GM18517 (cell line): ENCODE measurements around the gene ETHE1.

Experiments used
- ATAC-seq: cut with Tn5 transposase; IDR thresholded peaks from one replicate; pipeline ENCODE4 v1.9.1; 2021; ENCODE audit warnings: mild to moderate bottlenecking, moderate library complexity; ENCODE audit not compliant: unreplicated experiment

ETHE1 gene

DNA sequence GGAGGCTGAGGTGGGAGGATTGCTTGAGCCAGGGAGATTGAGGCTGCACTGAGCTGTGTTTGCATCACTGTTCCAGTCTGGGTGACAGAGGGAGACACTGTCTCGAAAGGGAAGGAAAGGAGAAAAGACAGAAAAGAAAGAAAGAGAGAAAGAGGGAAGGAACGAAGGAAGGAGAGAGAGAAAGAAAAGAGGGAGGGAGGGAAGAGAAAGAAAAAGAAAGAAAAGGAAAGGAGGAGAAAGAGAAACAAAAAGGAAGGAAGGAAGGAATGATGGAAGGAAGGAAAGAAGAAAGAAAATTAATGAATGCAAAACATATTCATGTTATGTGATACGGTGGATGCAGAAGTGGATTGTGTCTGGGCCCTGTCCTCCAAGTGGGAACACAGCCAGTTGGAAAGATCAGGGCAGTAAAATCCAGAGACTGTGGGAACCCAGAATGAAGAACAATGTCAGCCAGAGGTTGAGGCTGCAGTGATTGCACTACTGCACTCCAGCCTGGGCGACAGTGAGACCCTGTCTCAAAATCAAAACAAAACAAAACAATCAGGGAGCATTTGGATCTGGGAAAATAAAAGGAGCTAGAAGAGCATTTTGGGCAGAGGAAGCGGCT, 28.7 kb downstream of the ETHE1 start:
- ATAC-seq = no peak

DNA sequence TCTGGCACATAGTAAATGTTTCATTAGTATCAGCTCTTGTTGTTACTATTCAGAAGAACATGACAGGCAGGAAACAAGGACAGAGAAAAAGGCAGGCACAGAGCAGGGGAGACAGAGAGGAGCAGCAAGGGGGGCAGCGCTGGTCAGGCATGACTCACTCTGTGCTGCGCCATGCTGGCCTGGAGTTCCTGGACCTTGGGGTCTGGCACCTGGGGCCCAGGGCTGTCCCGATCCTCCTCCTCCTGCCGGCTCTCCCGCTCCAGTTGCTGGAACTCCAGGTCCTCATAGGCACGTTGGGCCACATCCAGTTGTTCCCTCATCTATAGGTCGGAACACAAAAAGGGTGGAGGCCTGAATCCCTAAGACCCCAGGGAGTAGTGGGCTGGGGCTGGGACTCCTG, 30.0 kb downstream of the ETHE1 start:
- no peak for ATAC-seq

DNA sequence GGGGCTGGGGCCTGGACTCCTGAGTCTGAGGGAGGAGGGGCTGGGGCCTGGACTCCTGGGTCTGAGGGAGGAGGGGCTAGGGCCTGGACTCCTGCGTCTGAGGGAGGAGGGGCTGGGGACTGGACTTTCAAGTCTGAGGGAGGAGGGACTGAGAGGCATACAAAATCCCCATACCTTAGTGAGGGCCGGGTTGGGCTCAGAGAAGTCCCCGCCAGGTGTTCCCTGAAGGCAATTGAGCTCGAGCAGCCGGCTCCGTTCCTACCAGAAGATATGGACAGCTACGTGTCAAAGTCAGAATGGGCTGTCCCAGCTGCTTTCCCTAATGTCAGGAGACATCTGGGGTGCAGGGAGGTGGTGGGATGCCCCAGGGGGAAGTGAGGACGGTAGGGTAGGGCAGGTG, 31.9 kb downstream of the ETHE1 start:
- no peak for ATAC-seq

DNA sequence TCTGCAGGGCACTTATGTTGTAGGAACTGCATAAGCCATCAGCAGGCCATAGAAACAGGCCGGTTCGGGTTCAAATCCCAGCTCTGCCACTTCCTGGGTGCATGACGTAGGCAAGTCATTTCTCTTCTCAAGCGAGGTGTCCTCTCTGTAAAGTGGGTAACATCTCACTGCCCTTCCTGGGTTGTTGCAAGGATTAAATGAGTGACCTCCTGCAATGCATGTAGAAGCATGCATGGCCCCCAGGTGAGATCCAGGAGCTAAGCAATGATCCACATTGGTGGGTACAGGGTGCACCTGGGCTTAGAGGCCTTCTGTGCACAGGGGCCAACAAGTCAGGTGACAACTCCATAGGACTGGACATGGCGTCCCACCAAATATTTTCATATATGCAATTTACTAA, 36.2 kb downstream of the ETHE1 start:
- no peak for ATAC-seq

DNA sequence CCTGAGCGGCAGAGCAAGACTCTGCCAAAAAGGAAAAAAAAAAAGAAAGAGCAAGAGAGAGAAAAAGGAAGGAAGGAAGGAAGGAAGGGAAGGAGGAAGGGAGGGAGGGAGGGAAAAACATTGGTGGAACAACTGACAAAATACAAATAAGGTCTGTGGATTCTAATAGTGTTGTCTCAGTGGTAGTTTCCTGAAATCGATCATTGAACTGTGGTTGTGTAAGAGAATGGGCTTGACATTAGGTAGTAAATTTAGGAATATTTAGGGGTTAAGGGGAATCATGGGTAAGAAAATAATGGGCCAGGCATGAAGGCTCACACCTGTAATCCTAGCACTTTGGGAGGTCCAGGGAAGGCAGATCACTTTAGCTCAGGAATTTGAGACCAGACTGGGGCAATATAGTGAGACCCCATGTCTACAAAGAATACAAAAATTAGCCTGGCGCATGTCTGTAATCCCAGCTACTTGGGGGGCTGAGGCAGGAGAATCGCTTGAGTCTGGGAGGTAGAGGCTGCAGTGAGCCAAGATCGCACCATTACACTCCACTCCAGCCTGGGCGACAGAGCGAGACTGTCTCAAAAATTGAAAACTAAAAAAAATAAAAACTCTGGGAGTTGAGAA, 36.9 kb downstream of the ETHE1 start:
- ATAC-seq = no peak

DNA sequence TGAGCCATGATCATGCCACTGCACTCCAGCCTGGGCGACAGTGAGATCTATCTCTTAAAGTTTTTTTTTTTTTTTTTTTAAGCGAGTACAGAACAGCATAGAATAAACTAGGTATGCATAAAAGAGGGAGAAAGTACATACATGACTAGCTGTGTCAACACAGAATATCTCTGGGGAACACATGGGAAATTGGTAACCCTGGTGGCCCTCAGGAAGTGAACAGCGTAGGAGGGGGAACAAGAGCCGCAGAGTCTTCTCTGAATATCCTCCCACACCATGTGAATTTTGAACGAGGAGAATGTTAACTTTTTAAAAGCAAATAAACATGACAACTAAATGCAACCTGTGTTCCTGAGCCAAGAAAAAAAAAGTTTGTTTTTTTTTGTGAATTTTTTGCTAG, 37.7 kb downstream of the ETHE1 start:
- ATAC-seq = no peak

DNA sequence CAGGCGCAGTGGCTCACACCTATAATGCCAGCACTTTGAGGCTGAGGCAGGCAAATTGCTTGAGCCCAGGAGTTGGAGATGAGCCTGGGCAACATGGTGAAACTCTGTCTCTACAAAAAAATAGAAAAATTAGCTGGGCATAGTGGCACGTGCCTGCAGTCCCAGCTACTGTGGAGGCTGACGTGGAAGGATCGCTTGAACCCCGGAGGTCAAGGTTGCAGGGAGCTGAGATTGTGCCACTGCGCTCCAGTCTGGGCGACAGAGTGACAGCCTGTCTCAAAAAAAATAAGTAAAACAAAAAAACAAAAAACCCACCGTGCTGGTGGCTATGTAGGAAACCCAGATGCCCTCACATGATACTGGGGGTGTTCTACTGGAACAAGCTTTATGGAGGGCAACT, 38.8 kb downstream of the ETHE1 start:
- no peak for ATAC-seq

DNA sequence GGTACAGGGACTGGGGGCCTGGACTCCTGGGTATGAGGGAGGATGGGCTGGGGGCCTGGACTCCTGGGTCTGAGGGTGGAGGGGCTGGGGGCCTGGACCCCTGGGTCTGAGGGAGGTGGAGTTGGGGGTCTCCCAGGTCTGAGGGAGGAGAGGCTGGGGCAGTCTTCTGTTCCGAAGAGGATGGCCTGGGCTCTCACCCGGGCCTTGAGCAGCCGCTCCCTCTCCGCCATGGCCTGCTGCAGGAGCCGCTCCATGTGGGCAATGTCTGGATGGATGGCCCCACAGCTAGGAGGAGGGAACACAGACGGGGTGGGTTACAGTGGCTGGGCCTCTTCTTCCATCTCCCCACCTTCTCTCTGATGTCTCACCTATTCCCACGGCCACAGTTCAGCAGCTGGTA, 40.6 kb downstream of the ETHE1 start:
- no peak for ATAC-seq

DNA sequence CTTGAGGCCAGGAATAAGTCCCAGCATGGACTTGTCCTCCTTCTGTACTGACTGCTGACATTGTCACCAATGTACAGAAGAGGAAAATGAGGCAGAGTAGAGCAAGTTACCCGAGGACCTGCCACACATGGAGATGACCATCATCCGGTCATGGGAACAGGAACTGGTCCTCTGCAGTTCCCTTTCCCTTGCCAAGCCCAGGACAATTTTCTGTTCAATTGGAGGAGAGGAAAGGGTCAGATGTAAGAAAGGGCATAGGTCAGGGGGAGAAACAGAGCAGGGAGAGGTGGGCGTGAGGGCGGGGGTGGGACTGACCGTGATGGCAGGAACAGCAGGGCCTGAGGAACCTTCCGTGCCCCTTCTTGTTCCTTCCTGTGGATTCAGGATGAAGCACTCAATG, 41.0 kb downstream of the ETHE1 start:
- ATAC-seq = no peak

DNA sequence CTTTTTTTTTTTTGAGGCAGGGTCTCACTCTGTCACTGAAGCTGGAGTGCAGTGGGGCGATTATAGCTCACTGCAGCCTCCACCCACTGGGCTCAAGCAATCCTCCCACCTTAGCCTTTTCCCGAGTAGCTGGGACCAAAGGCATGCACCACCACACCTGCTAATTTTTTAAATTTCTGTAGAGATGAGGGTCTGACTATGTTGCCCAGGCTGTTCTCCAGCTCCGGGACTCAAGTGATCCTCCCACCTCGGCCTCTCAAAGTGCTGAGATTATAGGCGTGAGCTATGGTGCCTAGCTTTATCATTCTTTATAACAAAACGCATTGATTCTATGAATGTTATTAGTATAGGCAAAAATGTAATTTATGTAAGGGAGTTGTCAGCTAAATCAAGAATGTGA, 43.7 kb downstream of the ETHE1 start:
- ATAC-seq = no peak

DNA sequence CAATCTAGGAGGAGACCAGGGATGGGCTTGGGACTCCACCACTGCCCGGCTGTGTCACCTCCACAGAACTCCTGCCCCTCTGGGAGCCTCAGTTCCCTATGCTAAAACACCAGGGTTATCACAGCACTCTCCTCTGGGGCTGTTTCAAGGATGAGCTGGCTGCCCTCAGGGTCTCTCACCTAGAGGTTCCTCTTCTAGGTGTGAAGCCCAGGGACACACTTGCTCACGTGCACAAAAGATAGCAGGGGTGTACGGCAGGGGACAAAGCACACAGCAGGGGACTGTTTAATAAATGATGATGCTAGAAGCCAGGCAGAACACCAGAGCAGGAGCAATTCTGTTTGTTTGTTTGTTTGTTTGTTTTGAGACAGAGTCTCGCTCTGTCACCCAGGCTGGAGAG, 44.8 kb downstream of the ETHE1 start:
- ATAC-seq = no peak

DNA sequence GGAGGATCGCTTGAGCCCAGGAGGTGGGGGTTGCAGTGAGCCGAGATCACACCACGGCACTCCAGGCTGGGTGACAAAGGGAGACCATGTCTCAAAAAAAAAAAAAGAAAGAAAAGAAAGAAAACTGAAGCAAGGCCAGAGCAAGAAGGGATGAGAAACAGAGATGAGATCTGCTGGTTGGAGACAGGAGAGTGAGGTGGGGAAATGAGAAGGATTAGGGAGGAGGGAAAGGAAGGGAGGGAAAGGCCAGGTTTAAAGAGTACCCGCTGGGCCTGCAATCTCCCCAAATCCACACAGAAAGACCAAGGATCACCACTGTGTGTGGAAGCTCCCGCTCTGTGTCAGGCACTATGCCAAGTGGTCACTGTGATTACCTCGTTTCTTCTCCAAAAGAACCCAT, 45.3 kb downstream of the ETHE1 start:
- ATAC-seq = no peak

DNA sequence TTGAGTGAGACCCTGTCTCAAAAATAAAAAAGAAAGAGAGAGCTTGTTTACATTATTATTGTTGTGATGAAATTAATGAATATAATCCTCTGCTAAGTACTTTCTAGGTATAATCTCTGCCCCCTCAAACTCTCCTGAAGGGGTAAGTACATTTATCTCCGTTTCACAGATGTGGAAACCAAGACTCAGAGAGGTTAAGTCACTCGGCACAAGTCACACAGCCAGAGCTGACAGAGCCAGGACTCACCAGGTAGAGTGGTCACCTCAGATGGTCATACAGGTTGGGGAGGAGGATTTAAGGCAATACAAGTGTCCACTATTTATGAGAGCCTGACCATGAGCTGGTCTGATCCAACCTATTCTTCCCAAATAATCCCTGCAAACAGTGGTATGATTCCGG, 46.4 kb downstream of the ETHE1 start:
- no peak for ATAC-seq

DNA sequence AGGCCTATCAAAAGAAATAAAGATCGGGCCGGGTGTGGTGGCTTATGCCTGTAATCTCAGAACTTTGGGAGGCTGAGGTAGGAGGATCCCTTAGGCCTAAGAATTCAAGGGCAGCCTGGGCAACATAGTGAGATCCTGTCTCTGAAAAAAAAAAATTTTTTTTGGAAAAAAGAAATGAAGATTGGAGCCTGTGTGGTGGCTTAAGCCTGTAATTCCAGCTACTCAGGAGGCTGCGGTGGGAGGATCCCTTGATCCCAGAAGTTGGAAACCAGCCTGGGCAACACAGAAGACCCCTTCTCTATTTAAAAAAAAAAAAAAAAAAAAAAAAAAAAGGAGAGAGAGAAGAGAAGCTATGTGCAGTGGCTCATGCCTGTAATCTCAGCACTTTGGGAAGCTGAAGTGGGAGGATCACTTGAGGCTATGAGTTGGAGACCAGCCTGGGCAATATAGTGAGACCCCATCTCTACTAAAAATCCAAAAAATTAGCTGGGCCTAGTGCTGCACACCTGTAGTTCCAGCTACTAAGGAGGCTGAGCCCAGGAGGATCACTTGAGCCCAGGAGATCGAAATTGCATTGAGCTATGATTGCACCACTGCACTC, 46.9 kb downstream of the ETHE1 start:
- no peak for ATAC-seq

DNA sequence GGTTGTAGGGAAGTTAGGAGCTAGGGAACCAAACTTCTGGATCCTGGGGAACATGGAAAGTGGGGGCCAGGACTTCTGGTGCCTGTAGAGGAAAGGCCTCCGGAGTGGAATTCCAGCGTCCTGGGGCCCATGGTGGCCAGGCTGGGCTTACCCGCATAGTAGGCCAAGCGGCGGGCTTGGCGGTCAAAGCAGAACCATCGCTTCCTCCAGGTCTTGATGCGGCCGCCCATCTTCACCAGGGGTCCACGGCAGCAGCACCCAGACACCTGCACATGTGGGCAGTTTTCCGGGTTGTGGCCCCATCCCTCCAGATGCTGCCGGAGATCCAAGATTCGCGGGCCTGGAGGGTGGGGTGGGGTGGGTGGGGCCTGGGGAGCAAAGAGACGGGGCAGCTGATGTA, 47.8 kb downstream of the ETHE1 start:
- no peak for ATAC-seq

DNA sequence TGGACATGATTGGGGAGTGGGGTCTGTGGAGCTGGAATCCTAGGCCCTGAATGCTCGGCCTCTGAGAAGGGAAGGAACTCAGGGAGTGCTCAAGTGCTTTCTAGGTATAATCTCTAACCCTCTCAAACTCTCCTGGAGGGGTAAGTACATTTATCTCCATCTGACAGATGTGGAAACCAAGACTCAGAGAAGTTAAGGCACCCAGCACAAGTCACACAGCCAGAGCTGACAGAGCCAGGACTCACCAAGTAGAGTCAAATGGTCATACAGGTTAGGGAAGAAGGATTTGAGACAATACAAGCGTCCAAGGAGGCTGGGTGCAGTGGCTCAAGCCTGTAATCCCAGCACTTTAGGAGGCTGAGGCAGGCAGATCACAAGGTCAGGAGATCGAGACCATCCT, 48.7 kb downstream of the ETHE1 start:
- ATAC-seq = no peak

DNA sequence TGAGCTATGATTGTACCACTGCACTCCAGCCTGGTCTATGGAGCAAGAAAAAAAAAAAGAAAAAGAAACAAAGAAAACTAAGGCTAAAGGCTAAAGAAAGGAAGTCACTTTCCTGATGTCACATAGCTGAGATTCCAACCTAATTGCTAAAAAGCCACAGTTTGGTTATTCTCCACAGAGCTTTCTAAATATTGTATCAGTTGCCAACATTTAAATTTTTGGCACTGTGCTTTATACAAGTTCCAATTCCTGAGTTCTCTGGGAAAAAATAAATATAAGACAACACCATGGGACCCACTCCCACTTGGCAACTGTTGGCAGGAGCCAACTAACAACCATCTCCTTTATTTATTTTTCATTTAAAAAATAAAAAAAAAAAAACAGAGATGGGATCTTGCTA, 50.4 kb downstream of the ETHE1 start:
- no peak for ATAC-seq

DNA sequence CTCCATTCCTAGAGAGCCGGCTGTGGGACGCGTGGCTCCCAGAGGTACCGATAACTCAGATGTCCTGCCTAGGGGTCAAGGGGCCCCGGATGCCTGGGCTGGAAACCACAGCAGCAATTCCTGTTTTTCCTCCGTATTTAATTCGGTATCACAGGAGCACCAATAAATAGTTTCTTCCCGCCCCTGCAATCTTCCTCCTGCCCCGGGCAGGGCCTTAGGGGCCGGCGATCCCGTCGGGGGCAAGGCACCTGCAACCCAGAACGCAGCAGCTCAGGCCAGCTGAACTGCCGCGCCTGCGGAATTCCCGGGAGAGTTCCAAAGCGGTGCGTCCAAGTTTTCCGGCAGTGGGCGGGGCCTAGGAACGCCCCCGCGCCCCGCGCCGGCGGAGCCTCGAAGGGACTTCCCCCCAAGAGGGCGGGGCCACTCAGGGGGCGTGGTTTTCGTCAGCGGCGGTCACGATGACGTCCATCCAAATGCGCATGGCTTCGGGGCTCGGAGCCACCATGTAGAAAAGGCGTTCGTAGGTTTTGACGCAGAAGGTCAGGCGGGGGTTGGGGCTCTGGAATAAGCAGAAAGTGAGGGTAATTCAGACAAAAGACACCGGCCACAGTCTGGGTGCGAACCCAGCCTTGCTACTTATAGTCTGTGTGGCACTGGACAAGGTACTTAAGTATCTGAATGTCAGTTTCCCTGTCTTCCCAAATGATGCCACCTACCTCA, 51.9 kb downstream of the ETHE1 start:
- peak; percentile 53 for ATAC-seq

DNA sequence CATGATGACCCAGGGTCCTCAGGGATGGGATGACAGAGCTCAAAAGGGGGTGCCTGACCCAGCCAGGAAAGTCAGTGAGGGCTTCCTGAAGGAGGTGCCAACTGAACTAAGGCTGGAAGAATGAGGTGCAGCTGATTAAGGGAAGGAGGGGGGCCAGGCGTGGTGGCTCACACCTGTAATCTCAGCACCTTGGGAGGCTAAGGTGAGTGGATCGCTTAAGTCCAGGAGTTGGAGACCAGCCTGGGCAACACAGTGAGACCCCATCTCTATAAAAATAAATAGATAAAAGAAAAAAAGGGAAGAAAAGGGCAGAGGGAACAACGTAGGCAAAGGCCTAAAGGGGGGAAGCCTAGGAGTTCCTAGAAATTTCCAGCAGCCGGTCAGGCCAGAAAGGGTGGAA, 52.5 kb downstream of the ETHE1 start:
- no peak for ATAC-seq

DNA sequence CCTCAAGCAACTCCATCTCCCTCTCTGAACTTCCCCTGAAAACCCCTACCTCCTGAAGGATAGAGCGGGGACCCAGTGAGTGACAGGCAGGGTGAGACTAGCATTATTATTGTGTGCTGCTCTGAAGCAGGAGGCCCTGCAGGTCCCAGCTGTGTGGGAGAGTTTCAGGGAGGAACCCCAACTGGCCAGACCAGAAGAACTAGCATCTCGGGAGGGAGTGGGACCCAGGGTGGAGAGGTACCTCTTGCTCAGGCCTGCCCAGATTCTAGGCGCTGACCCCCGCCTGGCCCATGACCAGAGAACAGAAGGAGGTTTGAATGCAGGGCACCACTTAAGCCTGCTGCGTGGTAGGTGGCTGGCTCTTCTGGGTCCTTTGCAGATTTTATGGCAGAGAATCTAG, 55.9 kb downstream of the ETHE1 start:
- no peak for ATAC-seq

DNA sequence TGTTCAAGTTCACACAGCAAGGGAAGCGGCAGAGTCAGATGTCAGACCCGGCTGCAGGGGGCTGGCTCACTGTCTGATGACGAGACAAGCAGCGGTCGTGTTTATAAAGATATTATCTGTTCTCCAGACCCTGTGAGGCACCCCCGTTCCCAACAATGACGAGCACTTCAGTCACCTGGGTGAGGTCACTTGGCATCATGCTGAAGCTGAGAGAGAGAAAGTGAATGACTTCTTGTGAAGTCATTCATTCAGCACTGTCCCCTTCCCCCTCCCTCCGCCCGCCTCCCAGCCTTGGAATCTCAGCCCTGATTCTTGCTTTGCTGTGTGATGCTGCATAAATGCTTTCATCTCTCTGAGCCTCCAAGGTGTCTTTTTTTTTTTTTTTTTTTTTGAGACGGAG, 56.7 kb downstream of the ETHE1 start:
- no peak for ATAC-seq

DNA sequence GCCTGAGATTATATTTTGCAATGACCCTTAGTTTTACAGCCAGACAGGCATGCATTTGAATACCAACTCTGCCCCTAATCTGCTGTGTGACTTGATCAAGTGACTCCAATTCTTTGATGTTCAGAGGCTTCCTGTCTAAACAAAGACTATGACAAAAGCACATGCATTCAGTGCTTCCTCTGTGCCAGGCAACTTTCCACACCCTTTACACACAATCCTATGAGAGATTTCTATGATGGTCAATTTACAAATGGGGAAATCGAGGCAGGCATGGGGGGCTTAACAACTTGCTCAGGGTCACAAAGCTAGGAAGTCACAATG, 57.9 kb downstream of the ETHE1 start:
- ATAC-seq = no peak
